NCI-H82 treated with DMSO at 0.1 percent for 48 hours (cell line): ENCODE data around the gene GABRD.

Experiments
- DNase-seq: peaks from one replicate; lab custom pipeline; 2025; ENCODE audit not compliant: unreplicated experiment; lab: John Stamatoyannopoulos, UW

Gene GABRD

GRCh38 chr1:2014741-2015735 is 4.1 kb upstream of the GABRD start:
- no peak for DNase-seq

- DNase-seq = no peak
These were observed 3.0 kb upstream of the GABRD start for GRCh38 chr1:2016123-2016522.

GRCh38 chr1:2018217-2019171 is 651 bp upstream of the GABRD start:
- DNase-seq = no peak

GRCh38 chr1:2019571-2020309 is 595 bp downstream of the GABRD start:
- DNase-seq = no peak

GRCh38 chr1:2020310-2020655 is 1.1 kb downstream of the GABRD start:
- DNase-seq = no peak

GRCh38 chr1:2021550-2021949 is 2.4 kb downstream of the GABRD start:
- no peak for DNase-seq

GRCh38 chr1:2022063-2022770 is 3.1 kb downstream of the GABRD start:
- DNase-seq = no peak

- DNase-seq = no peak
These were observed 4.0 kb downstream of the GABRD start for GRCh38 chr1:2023187-2023586.

GRCh38 chr1:2024451-2024850 is 5.3 kb downstream of the GABRD start:
- no peak for DNase-seq

GRCh38 chr1:2024887-2025286 is 5.7 kb downstream of the GABRD start:
- DNase-seq = no peak

- no peak for DNase-seq
These were observed 6.4 kb downstream of the GABRD start for GRCh38 chr1:2025491-2025981.

- no peak for DNase-seq
These were observed 8.9 kb downstream of the GABRD start for GRCh38 chr1:2027961-2028583.

GRCh38 chr1:2028870-2029560 is 9.9 kb downstream of the GABRD start:
- DNase-seq = no peak

GRCh38 chr1:2029561-2029960 is 10.4 kb downstream of the GABRD start:
- DNase-seq = no peak

GRCh38 chr1:2030076-2030871 is 11.1 kb downstream of the GABRD start:
- DNase-seq = no peak

- DNase-seq = no peak
These were observed 12.7 kb downstream of the GABRD start for GRCh38 chr1:2031546-2032540.

- DNase-seq = no peak
These were observed 13.6 kb downstream of the GABRD start for GRCh38 chr1:2032737-2033136.
